ENCODE data around the gene RAPGEF5.

DNA sequence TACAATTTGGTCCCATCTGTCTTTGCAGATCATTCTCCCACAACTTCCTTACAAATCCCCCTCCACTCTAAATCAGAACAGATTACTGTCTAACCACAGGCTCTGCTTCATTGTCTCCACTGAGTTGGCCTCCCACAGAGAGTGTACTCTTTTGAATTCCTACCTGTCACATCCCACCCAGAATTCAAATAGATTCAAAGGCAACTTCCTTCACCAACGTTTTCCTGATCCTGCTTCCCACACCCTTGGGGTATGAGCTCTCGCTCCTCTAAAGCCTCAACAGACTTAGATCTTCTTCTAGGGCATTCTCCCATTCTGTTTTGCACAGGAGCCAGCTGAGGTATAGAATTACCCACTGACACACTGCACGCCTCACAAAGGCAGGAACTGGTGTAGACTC is 213.5 kb downstream of the RAPGEF5 start:
- TF ChIP-seq, protein P1, sequence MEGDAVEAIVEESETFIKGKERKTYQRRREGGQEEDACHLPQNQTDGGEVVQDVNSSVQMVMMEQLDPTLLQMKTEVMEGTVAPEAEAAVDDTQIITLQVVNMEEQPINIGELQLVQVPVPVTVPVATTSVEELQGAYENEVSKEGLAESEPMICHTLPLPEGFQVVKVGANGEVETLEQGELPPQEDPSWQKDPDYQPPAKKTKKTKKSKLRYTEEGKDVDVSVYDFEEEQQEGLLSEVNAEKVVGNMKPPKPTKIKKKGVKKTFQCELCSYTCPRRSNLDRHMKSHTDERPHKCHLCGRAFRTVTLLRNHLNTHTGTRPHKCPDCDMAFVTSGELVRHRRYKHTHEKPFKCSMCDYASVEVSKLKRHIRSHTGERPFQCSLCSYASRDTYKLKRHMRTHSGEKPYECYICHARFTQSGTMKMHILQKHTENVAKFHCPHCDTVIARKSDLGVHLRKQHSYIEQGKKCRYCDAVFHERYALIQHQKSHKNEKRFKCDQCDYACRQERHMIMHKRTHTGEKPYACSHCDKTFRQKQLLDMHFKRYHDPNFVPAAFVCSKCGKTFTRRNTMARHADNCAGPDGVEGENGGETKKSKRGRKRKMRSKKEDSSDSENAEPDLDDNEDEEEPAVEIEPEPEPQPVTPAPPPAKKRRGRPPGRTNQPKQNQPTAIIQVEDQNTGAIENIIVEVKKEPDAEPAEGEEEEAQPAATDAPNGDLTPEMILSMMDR (IDR thresholded peaks at IDR 0.05; ENCODE audit: low read length), result no peak
- TF ChIP-seq EZH2 (optimal IDR thresholded peaks at IDR 0.05; ENCODE audit: low read depth, low read length) (no peak), EZH2phosphoT487 (IDR thresholded peaks at IDR 0.05; ENCODE audit: low read length) (no peak)
